ENCODE data around the gene KLRC4.
"Not testable (repeated sequence)": the region's sequence is repeated elsewhere in the genome, so short reads cannot be mapped to it uniquely, and the experiment has no call there.

- not testable (repeated sequence) for TF ChIP-seq ATF2 (IDR thresholded peaks at IDR 0.05; ENCODE audit: low read length); ZBTB40 (IDR thresholded peaks at IDR 0.05; ENCODE audit: borderline replicate concordance); TCF12 (IDR thresholded peaks at IDR 0.05; ENCODE audit: low read depth, low read length); ZBTB33 (IDR thresholded peaks at IDR 0.05); ESRRA (IDR thresholded peaks at IDR 0.05; ENCODE audit: low read length); BRCA1 (IDR thresholded peaks at IDR 0.05; ENCODE audit: low read depth, low read length); CTCF (IDR thresholded peaks at IDR 0.05 in 2 of 3, conservative IDR thresholded peaks at IDR 0.05 in 1 of 3; ENCODE audit: control insufficient read depth in 2 of 3, extremely low read depth in 1 of 3, insufficient read depth in 1 of 3, low read depth in 3 of 3, low read length in 3 of 3); POLR2A (IDR thresholded peaks at IDR 0.05; ENCODE audit: low read depth, low read length); RCOR1 (conservative IDR thresholded peaks at IDR 0.05; ENCODE audit: low read depth, low read length); CREB1 (IDR thresholded peaks at IDR 0.05; ENCODE audit: low read depth); SP1 (IDR thresholded peaks at IDR 0.05; ENCODE audit: low read depth, low read length); MXI1 (IDR thresholded peaks at IDR 0.05; ENCODE audit: low read depth, low read length); EP300 (IDR thresholded peaks at IDR 0.05; ENCODE audit: borderline replicate concordance in 1 of 2, control insufficient read depth in 1 of 2, low read depth in 2 of 2, low read length in 2 of 2)
- TF ChIP-seq, protein P1, sequence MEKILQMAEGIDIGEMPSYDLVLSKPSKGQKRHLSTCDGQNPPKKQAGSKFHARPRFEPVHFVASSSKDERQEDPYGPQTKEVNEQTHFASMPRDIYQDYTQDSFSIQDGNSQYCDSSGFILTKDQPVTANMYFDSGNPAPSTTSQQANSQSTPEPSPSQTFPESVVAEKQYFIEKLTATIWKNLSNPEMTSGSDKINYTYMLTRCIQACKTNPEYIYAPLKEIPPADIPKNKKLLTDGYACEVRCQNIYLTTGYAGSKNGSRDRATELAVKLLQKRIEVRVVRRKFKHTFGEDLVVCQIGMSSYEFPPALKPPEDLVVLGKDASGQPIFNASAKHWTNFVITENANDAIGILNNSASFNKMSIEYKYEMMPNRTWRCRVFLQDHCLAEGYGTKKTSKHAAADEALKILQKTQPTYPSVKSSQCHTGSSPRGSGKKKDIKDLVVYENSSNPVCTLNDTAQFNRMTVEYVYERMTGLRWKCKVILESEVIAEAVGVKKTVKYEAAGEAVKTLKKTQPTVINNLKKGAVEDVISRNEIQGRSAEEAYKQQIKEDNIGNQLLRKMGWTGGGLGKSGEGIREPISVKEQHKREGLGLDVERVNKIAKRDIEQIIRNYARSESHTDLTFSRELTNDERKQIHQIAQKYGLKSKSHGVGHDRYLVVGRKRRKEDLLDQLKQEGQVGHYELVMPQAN (conservative IDR thresholded peaks at IDR 0.05) = not testable (repeated sequence)
Observed at GRCh38 chr12:10435816-10436215, 26.3 kb upstream of the KLRC4 start, which contains the start of gene KLRC2.
